ENCODE data around the gene SPPL2A. TPM values are rescaled to one million over a fixed set of nuclear protein-coding genes. Genes with fewer than 3 reads are reported as not detected.

The SPPL2A gene
- total RNA-seq, 4 donors from 2014 or later: 63.8 to 128 (median 100) TPM

GRCh38 chr15:50783411-50783810, 17.9 kb upstream of the SPPL2A start:
- H3K27ac ChIP-seq: no peak overlapping the region
- no peaks in the 10 kb centered on the region for H3K36me3 ChIP-seq
- H3K27me3 ChIP-seq: no peaks in the 10 kb centered on the region
- no peaks in the 10 kb centered on the region for H3K9me3 ChIP-seq
- 38 to 51% methylated on average over 2 of the region's 2 CpGs for WGBS, 2 donors
- intact Hi-C loops (cut with DNase I): no loop called here
- H3K4me1 ChIP-seq: no peaks in the 10 kb centered on the region
- no peak for DNase-seq
- no peak for TF ChIP-seq CTCF (IDR thresholded peaks at IDR 0.05)
- TF ChIP-seq POLR2A (IDR thresholded peaks at IDR 0.05): no peak
- no peak overlapping the region for H3K4me3 ChIP-seq

- Histone ChIP-seq H3K36me3 (no peaks in the 10 kb centered on the region), H3K4me3 (no peak overlapping the region), H3K27ac (no peak overlapping the region), H3K9me3 (no peaks in the 10 kb centered on the region), H3K4me1 (peaks cover 0 to 6% (median 0%) of the 10 kb centered on the region in 3 donors), H3K27me3 (no peaks in the 10 kb centered on the region)
- 83 to 84% methylated on average over 5 of the region's 5 CpGs for WGBS, 2 donors
- TF ChIP-seq POLR2A (IDR thresholded peaks at IDR 0.05) (no peak), CTCF (IDR thresholded peaks at IDR 0.05) (no peak)
- intact Hi-C loops (cut with DNase I): no loop called here
- DNase-seq: no peak
These were observed 12.6 kb upstream of the SPPL2A start for GRCh38 chr15:50778086-50778485.

GRCh38 chr15:50777042-50777441, 11.5 kb upstream of the SPPL2A start:
- intact Hi-C loops (cut with DNase I): no loop called here
- Histone ChIP-seq H3K9me3 (no peaks in the 10 kb centered on the region), H3K27me3 (no peaks in the 10 kb centered on the region), H3K4me1 (peaks cover 0 to 6% (median 0%) of the 10 kb centered on the region in 3 donors), H3K27ac (no peak overlapping the region), H3K36me3 (no peaks in the 10 kb centered on the region), H3K4me3 (no peak overlapping the region)
- TF ChIP-seq POLR2A (IDR thresholded peaks at IDR 0.05): no peak
- TF ChIP-seq CTCF (IDR thresholded peaks at IDR 0.05): no peak
- DNase-seq: no peak
- WGBS, 2 donors: 73 to 90% methylated on average over 3 of the region's 3 CpGs

GRCh38 chr15:50774450-50774849, 8.9 kb upstream of the SPPL2A start:
- no peak overlapping the region for H3K27ac ChIP-seq
- DNase-seq: no peak
- H3K27me3 ChIP-seq: no peaks in the 10 kb centered on the region
- no peaks in the 10 kb centered on the region for H3K36me3 ChIP-seq
- peaks cover 0 to 6% (median 0%) of the 10 kb centered on the region in 3 donors for H3K4me1 ChIP-seq
- WGBS, 2 donors: 64 to 76% methylated on average over 2 of the region's 2 CpGs
- H3K4me3 ChIP-seq: no peak overlapping the region
- intact Hi-C loops (cut with DNase I): no loop called here
- H3K9me3 ChIP-seq: no peaks in the 10 kb centered on the region
- TF ChIP-seq POLR2A (IDR thresholded peaks at IDR 0.05) (no peak), CTCF (IDR thresholded peaks at IDR 0.05) (no peak)

GRCh38 chr15:50773389-50773788, 7.9 kb upstream of the SPPL2A start:
- Histone ChIP-seq H3K27me3 (no peaks in the 10 kb centered on the region), H3K36me3 (no peaks in the 10 kb centered on the region), H3K27ac (no peak overlapping the region), H3K4me3 (no peak overlapping the region), H3K9me3 (no peaks in the 10 kb centered on the region), H3K4me1 (peaks cover 0 to 6% (median 0%) of the 10 kb centered on the region in 3 donors)
- no peak for DNase-seq
- intact Hi-C loops (cut with DNase I): no loop called here
- WGBS, 2 donors: 88 to 89% methylated on average over 3 of the region's 3 CpGs
- TF ChIP-seq CTCF (IDR thresholded peaks at IDR 0.05): no peak
